Measurements from ENCODE around the gene ADARB1.

DNA sequence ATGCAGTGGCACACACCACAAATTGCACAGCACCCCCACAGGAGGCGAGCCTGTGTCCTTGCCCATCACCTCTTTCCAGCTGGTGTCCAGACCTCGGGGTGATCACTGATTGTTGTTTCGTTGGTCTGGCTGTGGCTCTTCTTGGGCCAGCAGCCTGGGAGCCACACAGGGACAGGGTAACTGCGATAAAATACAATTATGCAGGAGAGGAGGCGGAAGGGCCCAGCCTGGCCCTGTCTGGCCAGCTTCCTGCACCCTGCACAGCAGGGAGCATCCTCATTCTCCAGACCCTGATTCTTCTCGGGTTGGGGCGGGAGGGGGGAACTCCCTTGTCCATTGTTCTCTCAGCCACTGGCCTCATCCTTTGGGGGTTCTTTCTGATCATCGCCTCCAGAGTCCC is 83.6 kb downstream of the ADARB1 start:
- TF ChIP-seq, protein P1, sequence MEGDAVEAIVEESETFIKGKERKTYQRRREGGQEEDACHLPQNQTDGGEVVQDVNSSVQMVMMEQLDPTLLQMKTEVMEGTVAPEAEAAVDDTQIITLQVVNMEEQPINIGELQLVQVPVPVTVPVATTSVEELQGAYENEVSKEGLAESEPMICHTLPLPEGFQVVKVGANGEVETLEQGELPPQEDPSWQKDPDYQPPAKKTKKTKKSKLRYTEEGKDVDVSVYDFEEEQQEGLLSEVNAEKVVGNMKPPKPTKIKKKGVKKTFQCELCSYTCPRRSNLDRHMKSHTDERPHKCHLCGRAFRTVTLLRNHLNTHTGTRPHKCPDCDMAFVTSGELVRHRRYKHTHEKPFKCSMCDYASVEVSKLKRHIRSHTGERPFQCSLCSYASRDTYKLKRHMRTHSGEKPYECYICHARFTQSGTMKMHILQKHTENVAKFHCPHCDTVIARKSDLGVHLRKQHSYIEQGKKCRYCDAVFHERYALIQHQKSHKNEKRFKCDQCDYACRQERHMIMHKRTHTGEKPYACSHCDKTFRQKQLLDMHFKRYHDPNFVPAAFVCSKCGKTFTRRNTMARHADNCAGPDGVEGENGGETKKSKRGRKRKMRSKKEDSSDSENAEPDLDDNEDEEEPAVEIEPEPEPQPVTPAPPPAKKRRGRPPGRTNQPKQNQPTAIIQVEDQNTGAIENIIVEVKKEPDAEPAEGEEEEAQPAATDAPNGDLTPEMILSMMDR (optimal IDR thresholded peaks at IDR 0.05 in 1 of 3, IDR thresholded peaks at IDR 0.05 in 1 of 3, conservative IDR thresholded peaks at IDR 0.05 in 1 of 3; ENCODE audit: extremely low read depth in 1 of 3, insufficient read depth in 2 of 3, low read length in 3 of 3) = no peak
- TF ChIP-seq EZH2 (IDR thresholded peaks at IDR 0.05; ENCODE audit: low read length) = no peak
